ENCODE data around the gene LSP1. TPM values are rescaled to one million over a fixed set of nuclear protein-coding genes. Genes with fewer than 3 reads are reported as not detected.
"Not testable (repeated sequence)": the region's sequence is repeated elsewhere in the genome, so short reads cannot be mapped to it uniquely, and the experiment has no call there.

The LSP1 gene
- polyA plus RNA-seq, 1 donor from 2014 or later: not detected

GRCh38 chr11:1812274-1812673 lies 40.6 kb upstream of the LSP1 start:
- H3K9ac ChIP-seq (ENCODE audit: low read length): no peak overlapping the region
- H3F3A ChIP-seq (ENCODE audit: insufficient read depth, low read length, poor library complexity, severe bottlenecking): no peaks in the 10 kb centered on the region
- H3K9me2 ChIP-seq (ENCODE audit: insufficient read depth, low read length): no peaks in the 10 kb centered on the region
- peaks cover 3% of the 10 kb centered on the region for H3K9me3 ChIP-seq (ENCODE audit: low read length)
- no peak overlapping the region for H3K4me2 ChIP-seq (ENCODE audit: low read length)
- H3K36me3 ChIP-seq (ENCODE audit: insufficient read depth, low read length): no peaks in the 10 kb centered on the region
- H3K27ac ChIP-seq (ENCODE audit: low read length): no peak overlapping the region
- H3K27me3 ChIP-seq (ENCODE audit: insufficient read depth, low read depth, low read length): no peaks in the 10 kb centered on the region
- H2AFZ ChIP-seq (ENCODE audit: low read depth, low read length): no peak overlapping the region
- TF ChIP-seq MXI1 (conservative IDR thresholded peaks at IDR 0.05; ENCODE audit: poor library complexity, severe bottlenecking) (no peak), POLR2AphosphoS5 (IDR thresholded peaks at IDR 0.05) (no peak), CTCF (IDR thresholded peaks at IDR 0.05; ENCODE audit: poor library complexity, severe bottlenecking) (no peak), SMC3 (conservative IDR thresholded peaks at IDR 0.05; ENCODE audit: poor library complexity) (no peak), RAD21 (conservative IDR thresholded peaks at IDR 0.05) (no peak), TAF1 (IDR thresholded peaks at IDR 0.05; ENCODE audit: low read depth) (no peak), EZH2 (IDR thresholded peaks at IDR 0.05; ENCODE audit: borderline replicate concordance, insufficient read depth, low read length, poor library complexity, severe bottlenecking) (no peak), EP300 (conservative IDR thresholded peaks at IDR 0.05; ENCODE audit: poor library complexity, severe bottlenecking) (no peak), REST (IDR thresholded peaks at IDR 0.05; ENCODE audit: borderline replicate concordance) (no peak)
- H3K4me3 ChIP-seq (ENCODE audit: low read length): no peak overlapping the region
- no peaks in the 10 kb centered on the region for H3K79me2 ChIP-seq (replicated peaks; ENCODE audit: insufficient read depth, low read length)
- no peaks in the 10 kb centered on the region for H4K20me1 ChIP-seq (ENCODE audit: insufficient read depth)

DNA sequence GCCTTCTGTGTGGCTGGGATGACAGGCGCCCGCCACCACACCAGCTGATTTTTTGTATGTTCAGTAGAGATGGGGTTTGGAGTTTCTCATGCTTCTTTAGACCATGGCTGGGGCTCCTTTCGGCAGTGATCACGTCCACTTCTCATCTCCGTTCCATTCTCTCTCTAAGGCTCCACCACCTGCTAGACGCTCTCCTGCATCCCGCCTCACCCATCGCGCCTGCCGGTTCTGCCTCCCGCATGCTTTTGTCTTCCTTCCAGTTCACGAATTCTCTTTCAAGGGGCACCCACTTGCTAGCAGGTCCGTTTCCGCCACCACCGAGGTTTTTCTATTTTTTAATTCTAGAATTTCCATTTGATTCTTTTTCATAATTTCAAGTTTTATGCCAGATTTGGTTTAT lies 40.1 kb upstream of the LSP1 start:
- Histone ChIP-seq H3K4me2 (ENCODE audit: low read length) (no peak overlapping the region), H3K79me2 (replicated peaks; ENCODE audit: insufficient read depth, low read length) (no peaks in the 10 kb centered on the region), H3K36me3 (ENCODE audit: insufficient read depth, low read length) (no peaks in the 10 kb centered on the region), H3F3A (ENCODE audit: insufficient read depth, low read length, poor library complexity, severe bottlenecking) (no peaks in the 10 kb centered on the region), H3K27ac (ENCODE audit: low read length) (no peak overlapping the region), H4K20me1 (ENCODE audit: insufficient read depth) (no peaks in the 10 kb centered on the region), H3K4me3 (ENCODE audit: low read length) (no peak overlapping the region), H3K9ac (ENCODE audit: low read length) (no peak overlapping the region), H3K9me2 (ENCODE audit: insufficient read depth, low read length) (no peaks in the 10 kb centered on the region), H3K9me3 (ENCODE audit: low read length) (peaks cover 3% of the 10 kb centered on the region), H3K27me3 (ENCODE audit: insufficient read depth, low read depth, low read length) (no peaks in the 10 kb centered on the region), H2AFZ (ENCODE audit: low read depth, low read length) (no peak overlapping the region)
- TF ChIP-seq POLR2AphosphoS5 (IDR thresholded peaks at IDR 0.05) (no peak), SMC3 (conservative IDR thresholded peaks at IDR 0.05; ENCODE audit: poor library complexity) (no peak), TAF1 (IDR thresholded peaks at IDR 0.05; ENCODE audit: low read depth) (no peak), EP300 (conservative IDR thresholded peaks at IDR 0.05; ENCODE audit: poor library complexity, severe bottlenecking) (no peak), REST (IDR thresholded peaks at IDR 0.05; ENCODE audit: borderline replicate concordance) (no peak), MXI1 (conservative IDR thresholded peaks at IDR 0.05; ENCODE audit: poor library complexity, severe bottlenecking) (no peak), CTCF (IDR thresholded peaks at IDR 0.05; ENCODE audit: poor library complexity, severe bottlenecking) (no peak), RAD21 (conservative IDR thresholded peaks at IDR 0.05) (no peak), EZH2 (IDR thresholded peaks at IDR 0.05; ENCODE audit: borderline replicate concordance, insufficient read depth, low read length, poor library complexity, severe bottlenecking) (no peak)

GRCh38 chr11:1813356-1813755 lies 39.5 kb upstream of the LSP1 start:
- H3K4me2 ChIP-seq (ENCODE audit: low read length); H3K79me2 ChIP-seq (replicated peaks; ENCODE audit: insufficient read depth, low read length); H3K9me2 ChIP-seq (ENCODE audit: insufficient read depth, low read length); H3K36me3 ChIP-seq (ENCODE audit: insufficient read depth, low read length); H4K20me1 ChIP-seq (ENCODE audit: insufficient read depth); H3K27me3 ChIP-seq (ENCODE audit: insufficient read depth, low read depth, low read length); H3K9me3 ChIP-seq (ENCODE audit: low read length); H3K4me3 ChIP-seq (ENCODE audit: low read length); H3K9ac ChIP-seq (ENCODE audit: low read length); H2AFZ ChIP-seq (ENCODE audit: low read depth, low read length); H3K27ac ChIP-seq (ENCODE audit: low read length); H3F3A ChIP-seq (ENCODE audit: insufficient read depth, low read length, poor library complexity, severe bottlenecking): not testable (repeated sequence)

Data from neural cell (in vitro differentiated cells).